Measurements from ENCODE around the gene PSME1. TPM values are rescaled to one million over a fixed set of nuclear protein-coding genes. Genes with fewer than 3 reads are reported as not detected.

Gene PSME1
- total and polyA plus RNA-seq, 2 of the 13 experiments (the other 11 are each of a cell fraction or from before 2014, with no cell fraction given) = 159 to 608 TPM

- TF ChIP-seq CTCF (CRISPR knock-in tag; IDR thresholded peaks at IDR 0.05) (no peak), ZSCAN22 (CRISPR knock-in tag; IDR thresholded peaks at IDR 0.05) (no peak), NFAT5 (CRISPR knock-in tag; IDR thresholded peaks at IDR 0.05) (no peak), SAFB2 (CRISPR knock-in tag; IDR thresholded peaks at IDR 0.05; ENCODE audit: borderline replicate concordance, low read depth) (peak; percentile 70; the same call in 1 of the 2 replicates), ELK4 (CRISPR knock-in tag; IDR thresholded peaks at IDR 0.05; ENCODE audit: borderline replicate concordance) (no peak), ZNF407 (CRISPR knock-in tag; IDR thresholded peaks at IDR 0.05; ENCODE audit: not compliant biosample characterization) (peak; percentile 16), ZNF275 (CRISPR knock-in tag; IDR thresholded peaks at IDR 0.05; ENCODE audit: borderline replicate concordance) (no peak; the same call in 1 of the 2 replicates), EHMT2 (IDR thresholded peaks at IDR 0.05; ENCODE audit: borderline replicate concordance, low read depth, low read length) (no peak)
Observed at GRCh38 chr14:24136684-24137528, 912 bp downstream of the PSME1 start (continued).

Measured in HepG2 (cell line).